HEK293T (cell line): ENCODE data around the gene BICDL1.

Experiments used
- CTCF ChIA-PET: fragments of 350-600 bp; formaldehyde crosslinking; extraction: SDS; loops from one replicate; lab custom pipeline; 2021; ENCODE audit warnings: antibody characterized with exemption, inconsistent platforms; lab: Yijun Ruan, JAX
- POLR2A ChIA-PET: fragments of 350-600 bp; formaldehyde crosslinking; extraction: SDS; loops from one replicate; lab custom pipeline; 2020; ENCODE audit warnings: antibody characterized with exemption, inconsistent platforms; lab: Yijun Ruan, JAX
- DNase-seq: peaks from one replicate; pipeline ENCODE4 v3.0.0; 2012; ENCODE audit warnings: mixed read lengths; ENCODE audit errors: extremely low spot score
- ARNT ChIP-seq: fragments of 450-650 bp; IDR thresholded peaks from 2 replicates; pipeline ENCODE4 v1.6.1; 2017; ENCODE audit warnings: mild to moderate bottlenecking
- BHLHE40 ChIP-seq: fragments of 450-650 bp; IDR thresholded peaks from 2 replicates; pipeline ENCODE4 v1.6.1; 2016; ENCODE audit warnings: mild to moderate bottlenecking, moderate library complexity, borderline replicate concordance
- CTBP1 ChIP-seq: fragments of 450-650 bp; IDR thresholded peaks from 2 replicates; pipeline ENCODE4 v1.6.1; 2016; ENCODE audit warnings: borderline replicate concordance
- ELF4 ChIP-seq: fragments of 450-650 bp; IDR thresholded peaks from 2 replicates; pipeline ENCODE4 v1.6.1; 2017; ENCODE audit warnings: antibody characterized with exemption
- FOXA1 ChIP-seq: fragments of 450-650 bp; IDR thresholded peaks from 2 replicates; pipeline ENCODE4 v1.6.1; 2016; ENCODE audit warnings: mild to moderate bottlenecking
- FOXK2 ChIP-seq: fragments of 450-650 bp; IDR thresholded peaks from 2 replicates; pipeline ENCODE4 v1.6.1; 2016; ENCODE audit warnings: mild to moderate bottlenecking
- FOXM1 ChIP-seq: fragments of 450-650 bp; IDR thresholded peaks from 2 replicates; pipeline ENCODE4 v1.6.1; 2017; ENCODE audit warnings: mild to moderate bottlenecking, borderline replicate concordance
- HDGF ChIP-seq: fragments of 450-650 bp; IDR thresholded peaks from 2 replicates; pipeline ENCODE4 v1.6.1; 2017; ENCODE audit warnings: antibody characterized with exemption, borderline replicate concordance
- L3MBTL2 ChIP-seq: fragments of 450-650 bp; conservative IDR thresholded peaks from 2 replicates; pipeline ENCODE4 v1.6.1; 2016; ENCODE audit warnings: mild to moderate bottlenecking
- LEF1 ChIP-seq: fragments of 450-650 bp; IDR thresholded peaks from 2 replicates; pipeline ENCODE4 v1.6.1; 2017; ENCODE audit warnings: mild to moderate bottlenecking, borderline replicate concordance
- NFRKB ChIP-seq: fragments of 450-650 bp; IDR thresholded peaks from 2 replicates; pipeline ENCODE4 v1.6.1; 2016; ENCODE audit warnings: mild to moderate bottlenecking, moderate library complexity
- SP1 ChIP-seq: fragments of 450-650 bp; IDR thresholded peaks from 2 replicates; pipeline ENCODE4 v1.6.1; 2017
- SUZ12 ChIP-seq: fragments of 450-650 bp; IDR thresholded peaks from 2 replicates; pipeline ENCODE4 v1.6.1; 2016; ENCODE audit warnings: mild to moderate bottlenecking
- TARDBP ChIP-seq: fragments of 450-650 bp; IDR thresholded peaks from 2 replicates; pipeline ENCODE4 v1.6.1; 2016
- ZNF384 ChIP-seq: fragments of 450-650 bp; IDR thresholded peaks from 2 replicates; pipeline ENCODE4 v1.6.1; 2016
- TF ChIP-seq, protein P1 (sequence below): fragments of 450-650 bp; IDR thresholded peaks from 2 replicates; pipeline ENCODE4 v1.6.1; 2016

Gene BICDL1

DNA sequence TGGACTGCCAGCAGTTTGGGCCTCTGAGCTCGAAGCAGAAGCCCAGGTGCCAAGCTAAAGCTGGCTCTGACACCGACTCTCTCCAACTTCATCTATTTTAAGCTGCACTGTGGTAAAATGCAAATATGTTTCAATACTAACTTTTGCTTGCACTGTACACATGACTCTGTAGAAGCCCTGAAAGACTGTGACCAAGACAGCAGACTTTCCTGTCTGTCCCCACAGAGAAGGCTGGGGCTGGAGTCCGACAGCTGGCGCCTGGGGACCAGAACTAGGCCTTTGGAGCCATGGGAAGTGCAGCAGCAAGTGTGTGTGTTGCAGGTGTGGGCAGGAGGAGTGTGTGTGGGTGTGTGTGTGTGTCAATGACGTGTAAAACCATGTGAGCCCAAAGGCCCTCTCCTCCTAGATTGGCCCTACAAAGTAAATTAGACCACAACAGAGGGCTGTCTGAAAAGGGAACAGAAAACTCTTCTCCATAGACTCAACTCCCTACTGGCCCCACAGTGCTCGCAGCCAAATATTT, 143.9 kb downstream of the BICDL1 start:
- DNase-seq, result no peak
- ChIA-PET CTCF (no interaction called here), POLR2A (interaction anchor here (1.3 to 1.4 kb wide), 2 partner anchors 16 to 68 kb away, joined by 3 to 6 read pairs; partner anchors contain the start of gene RPLP0)
- TF ChIP-seq ZNF384 (no peak), ELF4 (no peak)

DNA sequence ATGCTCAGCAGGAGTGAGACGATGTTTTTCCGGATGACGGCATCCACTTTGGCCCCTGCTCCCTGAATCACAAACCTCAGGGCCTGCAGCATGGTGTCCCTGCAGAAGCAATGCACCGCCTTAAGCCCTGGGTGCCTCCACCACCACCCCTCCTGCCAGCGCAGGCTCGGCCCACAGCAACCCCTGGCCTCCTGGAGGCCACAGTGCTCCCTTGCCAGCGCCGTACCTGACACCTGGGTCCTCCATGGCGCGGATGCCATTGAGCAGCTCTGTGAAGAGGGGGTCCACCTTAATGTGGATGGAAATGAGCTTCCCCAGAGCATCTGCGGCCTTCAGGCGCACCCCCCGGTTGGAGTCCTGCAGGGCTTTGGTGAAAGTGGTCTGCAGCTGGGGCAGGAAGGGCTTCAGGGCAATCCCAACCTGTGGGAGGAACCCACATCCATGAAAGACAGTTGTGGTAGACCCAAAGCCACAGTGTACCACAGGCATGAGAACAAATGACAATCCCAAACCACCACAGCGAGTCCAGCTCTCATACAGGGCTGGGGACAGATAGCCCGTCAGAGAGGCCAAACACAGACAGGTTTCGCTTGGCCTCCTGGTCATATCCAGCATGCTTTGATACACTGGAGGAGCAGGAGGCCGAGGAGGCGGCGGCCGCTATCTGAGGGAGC, 145.4 kb downstream of the BICDL1 start:
- CTCF ChIA-PET, result interaction anchor here (0.6 kb wide), 1 partner anchor 128 kb away, joined by 3 read pairs; no protein-coding TSS in a partner anchor
- TF ChIP-seq FOXA1 (no peak), FOXK2 (no peak), SP1 (no peak), NFRKB (no peak), L3MBTL2 (no peak), ARNT (no peak), CTBP1 (no peak), ELF4 (no peak), BHLHE40 (no peak), LEF1 (no peak), ZNF384 (no peak), FOXM1 (no peak), HDGF (no peak)
- TF ChIP-seq, protein P1, sequence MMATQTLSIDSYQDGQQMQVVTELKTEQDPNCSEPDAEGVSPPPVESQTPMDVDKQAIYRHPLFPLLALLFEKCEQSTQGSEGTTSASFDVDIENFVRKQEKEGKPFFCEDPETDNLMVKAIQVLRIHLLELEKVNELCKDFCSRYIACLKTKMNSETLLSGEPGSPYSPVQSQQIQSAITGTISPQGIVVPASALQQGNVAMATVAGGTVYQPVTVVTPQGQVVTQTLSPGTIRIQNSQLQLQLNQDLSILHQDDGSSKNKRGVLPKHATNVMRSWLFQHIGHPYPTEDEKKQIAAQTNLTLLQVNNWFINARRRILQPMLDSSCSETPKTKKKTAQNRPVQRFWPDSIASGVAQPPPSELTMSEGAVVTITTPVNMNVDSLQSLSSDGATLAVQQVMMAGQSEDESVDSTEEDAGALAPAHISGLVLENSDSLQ, result no peak
- POLR2A ChIA-PET, result interaction anchor here (1.0 to 1.5 kb wide), 2 partner anchors 17 to 62 kb away, joined by 3 to 4 read pairs; no protein-coding TSS in a partner anchor
- no peak for DNase-seq

DNA sequence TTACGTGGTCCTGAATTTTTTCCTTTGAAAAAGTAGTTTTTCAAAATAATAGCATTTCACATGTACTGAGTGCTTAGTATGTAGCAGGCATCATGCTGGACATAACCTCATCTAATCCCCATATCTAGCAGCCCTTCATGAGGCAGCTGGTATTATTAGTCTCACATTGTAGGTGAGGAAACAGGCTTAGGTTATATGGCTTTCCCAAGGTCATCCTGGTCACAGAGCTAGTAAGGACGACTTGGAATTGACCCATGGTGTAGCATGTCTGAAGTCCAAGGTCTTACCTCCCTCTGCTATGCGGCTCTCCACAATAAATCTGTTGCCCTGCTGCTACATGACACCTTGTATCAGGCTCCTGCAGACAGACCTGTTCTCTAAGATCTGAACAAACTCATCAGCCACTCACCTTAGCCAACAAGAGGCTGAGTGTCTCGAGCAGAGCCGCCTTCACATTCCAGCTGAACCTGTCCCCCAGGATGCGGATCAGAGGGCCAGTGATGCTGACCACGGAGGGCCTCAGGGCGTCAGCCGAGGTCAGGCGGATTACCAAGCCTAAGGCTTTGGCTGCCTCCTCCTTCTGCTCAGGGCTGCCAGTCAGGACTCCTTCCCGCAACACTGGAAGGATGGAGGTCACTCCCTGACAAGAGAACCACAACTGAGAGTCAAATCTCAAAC, 147.2 kb downstream of the BICDL1 start:
- ChIA-PET CTCF (no interaction called here), POLR2A (no interaction called here)
- DNase-seq, result no peak
- TF ChIP-seq TARDBP (no peak), ARNT (no peak), ZNF384 (no peak), NFRKB (no peak), FOXM1 (no peak), SP1 (no peak), L3MBTL2 (no peak), CTBP1 (no peak), LEF1 (no peak), ELF4 (no peak), FOXK2 (no peak), FOXA1 (no peak), HDGF (no peak), BHLHE40 (no peak), SUZ12 (no peak)
- TF ChIP-seq, protein P1, result no peak

DNA sequence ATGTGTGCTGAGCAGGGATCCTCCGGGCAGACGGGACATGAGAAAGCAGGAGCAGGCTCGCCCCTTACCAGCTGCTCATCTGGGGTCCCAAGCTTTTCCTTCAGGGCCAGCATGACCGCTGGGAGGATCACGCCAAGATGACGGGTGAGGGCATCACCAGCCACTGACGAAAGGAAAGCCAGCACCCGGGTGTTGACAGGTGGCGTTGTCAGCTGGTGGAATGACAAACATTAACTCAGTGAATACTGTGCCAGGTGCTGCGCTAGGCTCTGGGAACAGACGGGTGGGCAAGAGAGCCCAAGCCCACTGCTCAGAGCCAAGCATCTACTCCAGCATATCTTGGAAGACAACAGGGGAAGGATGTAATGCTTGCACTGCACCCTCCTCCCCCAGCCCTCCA, 148.8 kb downstream of the BICDL1 start:
- POLR2A ChIA-PET, result interaction anchor here (0.7 kb wide), 1 partner anchor 11 kb away, joined by 3 read pairs; no protein-coding TSS in a partner anchor
- no peak for DNase-seq
- CTCF ChIA-PET, result no interaction called here
- TF ChIP-seq L3MBTL2 (no peak), SUZ12 (no peak), ELF4 (no peak), NFRKB (no peak), FOXA1 (no peak), BHLHE40 (no peak), FOXM1 (no peak), LEF1 (no peak), ZNF384 (no peak), FOXK2 (no peak), CTBP1 (no peak), SP1 (no peak)
- TF ChIP-seq, protein P1, result no peak

DNA sequence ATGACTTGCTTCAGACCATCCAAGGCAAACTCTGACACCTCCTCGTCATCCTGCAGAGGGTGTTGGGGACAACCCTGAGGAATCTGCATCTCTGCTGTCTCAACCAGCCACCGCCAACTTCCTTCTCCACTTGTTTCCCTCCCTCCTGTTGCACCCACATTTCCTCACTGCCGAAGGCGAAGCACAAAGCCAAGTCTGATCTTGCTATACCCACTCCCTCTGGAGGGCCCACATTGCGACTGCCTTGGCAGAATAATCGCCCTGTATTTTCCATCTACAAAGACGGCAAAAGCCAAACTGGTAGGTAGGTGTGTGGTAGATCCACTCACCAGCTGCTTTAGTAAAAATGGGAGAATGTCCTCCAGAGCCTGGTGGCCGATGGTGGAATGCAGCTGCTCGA, 149.3 kb downstream of the BICDL1 start:
- POLR2A ChIA-PET, result no interaction called here
- TF ChIP-seq HDGF (no peak), L3MBTL2 (no peak), ZNF384 (no peak), FOXK2 (no peak), CTBP1 (no peak), FOXM1 (no peak), ELF4 (no peak), LEF1 (no peak), TARDBP (no peak), SUZ12 (no peak), FOXA1 (no peak), ARNT (no peak), SP1 (no peak), BHLHE40 (no peak)
- TF ChIP-seq, protein P1, result no peak
- no peak for DNase-seq
- CTCF ChIA-PET, result interaction anchor here (0.6 kb wide), 1 partner anchor 21 kb away, joined by 5 read pairs; no protein-coding TSS in a partner anchor
